DMS114 treated with DMSO at 0.1 percent for 48 hours (cell line): ENCODE results near the gene CFAP61.

Experiments used
- DNase-seq: peaks from one replicate; lab custom pipeline; 2025; ENCODE audit not compliant: unreplicated experiment; lab: John Stamatoyannopoulos, UW

The CFAP61 gene

DNA sequence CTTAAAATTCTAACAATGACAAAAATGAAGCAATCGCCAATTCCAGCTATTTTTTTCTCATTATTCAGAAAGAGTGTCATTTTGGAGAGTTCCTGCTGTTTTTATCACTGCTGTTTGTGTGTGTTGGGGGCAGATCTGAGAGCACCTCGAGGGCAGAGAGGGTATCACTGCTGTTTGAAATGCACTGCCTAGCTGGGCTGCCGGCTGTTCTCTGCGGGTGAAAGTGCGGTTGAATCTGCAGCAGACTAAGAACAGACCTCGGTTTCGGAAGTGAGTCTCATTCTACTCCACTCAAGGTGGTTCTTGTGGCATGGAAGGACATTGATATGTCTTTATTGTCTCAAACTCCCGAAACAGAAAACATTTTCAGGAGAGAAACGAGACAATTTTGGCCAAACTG, 333.9 kb downstream of the CFAP61 start:
- DNase-seq = no peak

DNA sequence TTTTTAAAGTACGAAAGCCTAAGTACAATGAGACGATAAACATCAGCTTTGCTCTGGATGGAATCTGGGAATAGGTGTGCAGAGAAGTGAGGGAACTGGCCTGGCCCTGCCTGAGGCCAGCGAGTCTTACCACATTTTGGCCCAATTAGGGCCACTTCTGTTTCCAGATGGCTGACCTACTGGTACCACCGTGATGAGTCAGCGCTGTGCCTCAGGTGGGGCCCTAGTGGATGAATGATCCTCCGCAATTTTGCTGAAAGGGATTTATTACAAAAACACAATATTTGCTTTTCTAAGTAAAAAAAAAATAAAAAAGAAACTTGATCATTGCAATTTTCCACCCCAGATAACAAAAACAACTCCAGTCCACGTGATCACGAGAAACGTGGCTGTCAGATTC, 338.1 kb downstream of the CFAP61 start:
- DNase-seq = no peak

DNA sequence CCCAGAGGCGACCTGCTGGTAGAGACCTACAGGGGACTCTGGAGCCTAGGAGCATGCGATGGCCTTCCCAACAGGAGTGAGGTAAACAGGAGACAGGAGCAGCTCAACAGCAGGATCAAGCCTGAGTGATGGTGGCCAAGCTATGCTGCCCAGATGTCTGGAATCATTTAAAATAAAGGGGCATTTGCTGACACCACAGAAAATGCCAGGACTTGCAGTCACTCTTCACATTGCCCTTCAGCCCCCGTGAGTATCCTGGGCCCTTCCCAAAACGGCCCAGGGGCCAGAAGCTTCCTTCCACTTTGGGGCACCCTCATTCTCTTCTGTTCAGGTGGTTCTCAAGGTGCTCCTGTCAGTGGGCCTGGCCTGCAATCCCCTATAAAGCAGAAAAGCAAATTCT, 338.8 kb downstream of the CFAP61 start:
- no peak for DNase-seq

GRCh38 chr20:20391766-20392165, 339.4 kb downstream of the CFAP61 start:
- no peak for DNase-seq

DNA sequence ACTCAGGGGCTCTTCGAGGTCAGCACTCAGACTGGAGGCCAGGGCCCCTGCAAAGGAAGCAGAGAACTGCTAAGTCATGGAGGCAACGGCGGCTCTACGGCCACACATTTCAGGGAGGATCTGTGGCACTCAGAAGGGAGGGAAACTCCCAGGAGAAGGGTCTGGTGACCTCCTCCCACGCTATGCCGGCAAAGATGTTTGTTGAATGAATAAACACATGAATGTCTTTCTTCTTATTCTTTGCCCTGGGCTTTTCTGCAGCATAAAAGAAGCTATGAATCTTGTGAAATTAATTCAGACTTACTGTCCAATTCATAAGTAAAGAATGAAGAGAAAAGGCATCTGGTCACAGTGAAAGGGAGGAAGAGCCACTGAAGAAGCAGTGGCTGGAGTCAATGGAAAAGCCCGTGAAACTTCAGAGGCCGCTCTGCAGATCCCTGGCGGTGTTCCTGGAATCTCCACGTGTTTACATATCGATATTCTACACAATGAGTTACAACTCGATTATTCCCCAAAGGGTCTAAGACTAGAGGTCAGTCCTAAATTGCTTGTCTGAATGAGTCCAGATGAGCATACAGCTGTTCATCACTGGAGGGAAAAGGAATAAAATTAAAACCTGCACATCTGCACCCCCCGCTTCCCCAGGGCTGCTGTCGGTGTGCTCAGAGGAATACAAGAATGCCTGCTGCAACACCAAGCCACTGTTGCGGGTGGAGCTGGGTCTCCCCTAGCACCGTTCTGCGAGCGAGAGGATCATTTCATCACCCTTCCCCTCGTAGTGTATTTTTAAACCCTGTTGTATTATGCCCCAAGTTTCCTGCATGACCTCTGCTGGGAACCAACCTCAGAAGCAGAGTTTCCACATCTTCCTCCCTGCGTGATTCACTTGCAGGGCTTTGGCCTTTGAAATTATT, 341.1 kb downstream of the CFAP61 start:
- no peak for DNase-seq

DNA sequence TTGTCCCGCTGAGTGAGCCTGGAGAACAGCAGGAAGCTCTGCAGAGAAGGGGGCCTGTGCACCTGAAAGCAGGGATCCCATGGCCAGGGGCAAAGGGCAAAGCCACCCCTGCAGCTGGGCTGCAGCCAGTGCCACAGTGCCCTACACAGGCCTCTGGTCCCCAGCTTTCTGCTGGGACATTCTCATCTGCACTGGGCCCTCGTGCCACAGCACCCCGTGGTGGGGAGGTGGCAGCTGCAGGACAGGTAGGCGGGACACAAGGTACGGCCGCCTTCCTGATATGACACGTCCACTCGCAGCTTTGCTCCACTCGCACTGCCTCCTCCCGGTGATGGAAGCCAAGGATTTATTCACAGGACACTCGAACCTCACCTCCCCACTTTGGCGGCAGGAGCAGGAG, 342.8 kb downstream of the CFAP61 start:
- no peak for DNase-seq

- no peak for DNase-seq
Observed at GRCh38 chr20:20395903-20396568, 343.7 kb downstream of the CFAP61 start.

DNA sequence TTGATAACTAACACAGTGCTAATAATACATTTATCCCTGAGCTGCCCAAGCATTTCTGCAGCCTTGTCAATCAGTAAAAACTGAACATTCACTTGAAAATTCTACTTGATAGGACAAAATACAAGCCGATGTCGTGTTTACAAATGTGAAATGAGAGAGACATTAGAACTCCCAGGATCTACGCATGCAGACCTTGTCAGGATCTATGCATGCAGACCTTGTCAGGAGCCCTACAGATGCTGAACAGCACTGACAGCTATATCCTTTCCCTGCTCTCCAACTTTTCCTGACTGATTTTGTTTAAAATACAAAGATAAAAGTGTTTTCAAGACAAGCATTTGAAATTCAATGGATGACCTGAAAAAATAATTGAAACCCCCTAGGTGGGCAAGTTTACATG, 344.5 kb downstream of the CFAP61 start:
- DNase-seq = no peak

GRCh38 chr20:20398123-20398522, 345.8 kb downstream of the CFAP61 start:
- no peak for DNase-seq

GRCh38 chr20:20399531-20400500, 347.5 kb downstream of the CFAP61 start:
- DNase-seq = no peak

GRCh38 chr20:20401991-20402390, 349.7 kb downstream of the CFAP61 start:
- no peak for DNase-seq

GRCh38 chr20:20404633-20405032, 352.3 kb downstream of the CFAP61 start:
- no peak for DNase-seq

GRCh38 chr20:20405623-20406022, 353.3 kb downstream of the CFAP61 start:
- no peak for DNase-seq

DNA sequence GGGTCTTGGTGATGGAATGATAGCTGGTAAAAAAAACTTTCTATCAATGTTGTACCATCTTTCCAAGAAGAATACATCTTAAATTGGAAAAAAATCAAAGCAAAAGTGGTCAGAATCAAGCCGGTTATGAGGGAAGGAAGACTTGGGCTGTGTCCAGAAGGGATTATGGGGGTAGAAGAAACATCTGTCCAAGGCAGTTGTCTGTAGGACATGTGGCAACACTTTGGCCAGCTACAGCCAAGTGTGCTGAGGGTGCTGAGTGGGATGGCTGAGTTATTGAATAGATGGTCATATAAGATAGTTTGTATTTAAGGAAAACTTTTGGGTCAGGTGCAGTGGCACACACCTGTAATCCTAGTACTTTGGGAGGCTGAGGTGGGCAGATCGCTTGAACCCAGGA, 354.0 kb downstream of the CFAP61 start:
- no peak for DNase-seq

- peak; percentile 3 for DNase-seq
Observed at GRCh38 chr20:20407891-20408805, 355.8 kb downstream of the CFAP61 start.

GRCh38 chr20:20409331-20409730, 357.0 kb downstream of the CFAP61 start:
- DNase-seq = no peak
